Measurements from ENCODE around the gene ANXA8.
"Not testable (repeated sequence)": the region's sequence is repeated elsewhere in the genome, so short reads cannot be mapped to it uniquely, and the experiment has no call there.

The ANXA8 gene, protein sequence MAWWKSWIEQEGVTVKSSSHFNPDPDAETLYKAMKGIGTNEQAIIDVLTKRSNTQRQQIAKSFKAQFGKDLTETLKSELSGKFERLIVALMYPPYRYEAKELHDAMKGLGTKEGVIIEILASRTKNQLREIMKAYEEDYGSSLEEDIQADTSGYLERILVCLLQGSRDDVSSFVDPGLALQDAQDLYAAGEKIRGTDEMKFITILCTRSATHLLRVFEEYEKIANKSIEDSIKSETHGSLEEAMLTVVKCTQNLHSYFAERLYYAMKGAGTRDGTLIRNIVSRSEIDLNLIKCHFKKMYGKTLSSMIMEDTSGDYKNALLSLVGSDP

DNA sequence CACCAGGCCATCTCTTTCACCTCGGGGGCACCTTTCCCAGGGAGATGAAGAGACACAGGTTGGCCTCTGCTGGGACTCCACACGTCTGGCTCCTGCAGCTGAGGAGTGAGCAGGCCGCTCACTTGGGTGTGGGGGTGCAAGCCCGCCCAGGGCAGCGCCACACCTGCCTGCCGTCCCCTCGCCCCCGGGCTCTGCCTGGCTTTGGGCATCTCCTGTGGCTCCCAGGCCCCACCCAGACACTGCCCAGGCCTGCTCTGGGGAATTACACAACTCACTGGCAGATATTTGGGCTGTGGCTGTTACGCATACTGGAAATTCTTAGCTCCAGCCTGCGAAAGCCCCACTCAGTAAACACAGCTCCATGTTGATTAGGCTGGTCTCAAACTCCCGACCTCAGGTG, at the start of gene ANXA8:
Gene ANXA8 (minus strand): TSS at position 193 of the 400 bp plus-strand sequence. CDS start 182 bp downstream, at position 11.
- not testable (repeated sequence) for H3K27ac Mint-ChIP-seq; H3K4me1 Mint-ChIP-seq; H3K27me3 Mint-ChIP-seq; H3K4me3 Mint-ChIP-seq; DNase-seq (ENCODE audit: low spot score in 2 of 2); ATAC-seq (ENCODE audit: low read depth); H3K9me3 Mint-ChIP-seq; H3K36me3 Mint-ChIP-seq

DNA sequence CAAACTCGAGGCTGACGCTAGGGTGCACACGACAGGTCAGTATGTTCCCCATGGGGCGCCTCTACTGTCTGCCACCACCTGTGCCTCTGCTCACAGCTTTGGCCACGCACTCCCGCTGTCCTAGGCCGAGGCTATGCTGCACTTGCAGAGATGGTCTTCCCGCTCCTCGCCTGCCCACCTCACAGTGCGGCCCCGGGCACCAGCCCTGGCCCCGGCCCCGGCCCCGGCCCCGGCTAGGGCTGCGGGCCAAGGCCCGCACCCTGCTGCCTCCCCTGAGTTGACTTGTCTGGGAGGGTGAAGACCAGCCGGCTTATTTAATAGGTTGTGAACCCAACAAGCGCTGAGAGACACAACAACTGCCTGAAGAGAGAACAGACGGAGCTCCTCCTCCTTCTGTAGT, 39.6 kb upstream of the ANXA8 start, which contains the start of gene AGAP9:
Gene AGAP9 (minus strand): TSS at position 164 of the 400 bp plus-strand sequence. CDS start 112 bp downstream, at position 52.
- H3K4me3 Mint-ChIP-seq; DNase-seq (ENCODE audit: low spot score in 2 of 2); H3K27ac Mint-ChIP-seq; H3K27me3 Mint-ChIP-seq; H3K9me3 Mint-ChIP-seq; H3K4me1 Mint-ChIP-seq; H3K36me3 Mint-ChIP-seq; ATAC-seq (ENCODE audit: low read depth): not testable (repeated sequence)

DNA sequence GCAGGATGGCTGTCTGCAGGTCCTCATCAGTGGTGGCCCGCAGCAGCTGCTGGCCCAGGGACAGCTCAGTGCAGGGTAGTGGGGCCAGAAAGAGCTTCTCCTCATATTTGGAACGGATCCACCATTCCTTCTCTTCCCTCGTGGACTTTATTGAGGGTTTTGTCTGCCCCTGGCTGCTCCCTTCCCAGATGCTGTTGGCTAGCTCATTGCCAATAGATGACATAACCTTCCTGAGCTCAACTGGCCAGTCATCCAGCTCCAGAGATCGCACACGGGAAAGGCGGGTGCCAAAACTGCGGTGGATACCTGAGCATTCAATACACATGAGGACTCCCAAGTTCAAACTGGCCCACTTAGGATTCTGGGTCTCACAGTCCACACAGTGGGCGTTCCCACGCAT, 18.4 kb upstream of the ANXA8 start:
- H3K27ac Mint-ChIP-seq; ATAC-seq (ENCODE audit: low read depth); H3K27me3 Mint-ChIP-seq; H3K4me3 Mint-ChIP-seq; H3K9me3 Mint-ChIP-seq; DNase-seq (ENCODE audit: low spot score in 2 of 2); H3K36me3 Mint-ChIP-seq; H3K4me1 Mint-ChIP-seq: not testable (repeated sequence)

DNA sequence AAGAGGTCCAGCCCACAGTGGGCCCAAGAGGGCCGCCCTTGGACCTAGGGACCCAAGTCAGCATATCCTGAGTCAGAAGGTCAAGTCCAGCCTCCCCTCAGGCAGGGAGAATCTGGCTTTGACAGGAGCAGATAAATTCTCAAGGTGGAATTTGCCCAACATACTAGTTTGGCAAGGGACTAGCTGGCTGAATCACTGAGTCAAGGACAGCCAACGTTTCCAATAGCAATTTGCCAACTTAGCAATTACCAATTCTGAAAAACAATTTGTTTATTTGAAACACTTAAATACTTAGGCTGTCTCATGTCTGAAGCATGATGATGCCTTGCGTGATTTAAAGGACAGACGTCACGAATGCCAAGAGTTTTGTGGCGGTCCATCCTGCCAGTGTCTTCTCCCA, 10.3 kb upstream of the ANXA8 start:
- H3K27me3 Mint-ChIP-seq; ATAC-seq (ENCODE audit: low read depth); H3K36me3 Mint-ChIP-seq; H3K4me3 Mint-ChIP-seq; H3K27ac Mint-ChIP-seq; H3K9me3 Mint-ChIP-seq; H3K4me1 Mint-ChIP-seq; DNase-seq (ENCODE audit: low spot score in 2 of 2): not testable (repeated sequence)

DNA sequence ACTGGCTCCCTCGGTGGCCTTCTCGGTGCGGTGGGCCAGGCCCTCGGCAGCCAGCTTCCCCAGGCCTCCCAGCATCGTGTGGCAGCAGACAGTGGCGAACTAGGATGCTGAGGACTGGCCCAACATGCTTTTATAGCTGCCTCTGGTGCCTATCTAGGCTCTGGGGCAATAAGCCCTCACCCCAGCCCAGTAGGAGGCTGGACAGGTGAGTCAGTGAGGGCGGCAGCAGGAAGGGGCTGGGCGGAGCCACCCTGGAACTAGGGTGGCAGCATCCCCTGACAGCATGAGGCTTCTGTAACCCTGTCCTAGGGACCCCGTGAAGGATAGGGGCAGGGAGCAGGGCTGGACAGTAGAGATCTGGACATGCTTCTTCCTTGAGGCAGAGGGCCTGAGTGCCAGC, 7.7 kb upstream of the ANXA8 start, which contains the start of gene FAM25G:
Gene FAM25G (minus strand): TSS at position 101 of the 400 bp plus-strand sequence. CDS start 26 bp downstream, at position 75.
- not testable (repeated sequence) for H3K4me3 Mint-ChIP-seq; H3K36me3 Mint-ChIP-seq; DNase-seq (ENCODE audit: low spot score in 2 of 2); ATAC-seq (ENCODE audit: low read depth); H3K4me1 Mint-ChIP-seq; H3K27me3 Mint-ChIP-seq; H3K27ac Mint-ChIP-seq; H3K9me3 Mint-ChIP-seq

DNA sequence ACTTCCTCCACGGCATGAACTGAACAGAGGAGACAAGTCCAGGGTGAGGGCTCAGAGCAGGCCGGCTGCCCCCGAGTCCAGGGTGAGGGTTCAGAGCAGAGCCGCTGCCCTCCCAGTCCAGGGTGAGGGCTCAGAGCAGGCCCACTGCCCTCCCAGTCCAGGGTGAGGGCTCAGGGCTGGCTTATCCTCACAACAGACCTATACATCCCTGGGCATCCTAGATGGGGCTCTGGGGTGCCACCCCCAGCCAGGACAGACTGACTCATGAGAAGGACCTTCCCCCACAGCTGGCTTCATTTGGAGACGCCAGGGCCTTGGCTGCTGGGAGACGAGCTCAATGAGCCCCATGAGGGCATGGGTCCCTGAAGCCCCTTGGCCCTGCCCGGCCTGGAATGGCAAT, 5.7 kb upstream of the ANXA8 start:
- not testable (repeated sequence) for H3K27me3 Mint-ChIP-seq; H3K27ac Mint-ChIP-seq; ATAC-seq (ENCODE audit: low read depth); DNase-seq (ENCODE audit: low spot score in 2 of 2); H3K36me3 Mint-ChIP-seq; H3K4me3 Mint-ChIP-seq; H3K4me1 Mint-ChIP-seq; H3K9me3 Mint-ChIP-seq

DNA sequence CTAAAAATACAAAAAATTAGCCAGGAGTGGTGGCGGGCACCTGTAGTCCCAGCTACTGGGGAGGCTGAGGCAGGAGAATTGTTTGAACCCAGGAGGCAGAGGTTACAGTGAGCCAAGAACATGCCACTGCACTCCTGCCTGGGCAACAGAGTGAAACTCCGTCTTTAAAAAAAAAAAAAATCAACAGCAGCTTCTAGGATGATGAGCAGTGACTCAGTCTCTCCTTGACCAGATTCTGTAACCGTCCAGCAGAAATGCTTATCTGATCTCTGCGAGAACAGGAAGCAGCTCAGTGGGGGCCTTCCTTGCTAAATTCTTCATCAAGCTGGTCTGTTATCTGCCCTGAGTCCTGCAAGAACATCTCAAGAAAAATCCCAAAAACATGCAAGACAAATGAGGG, 2.0 kb upstream of the ANXA8 start:
- not testable (repeated sequence) for H3K27me3 Mint-ChIP-seq; ATAC-seq (ENCODE audit: low read depth); H3K4me1 Mint-ChIP-seq; DNase-seq (ENCODE audit: low spot score in 2 of 2); H3K36me3 Mint-ChIP-seq; H3K27ac Mint-ChIP-seq; H3K9me3 Mint-ChIP-seq; H3K4me3 Mint-ChIP-seq

DNA sequence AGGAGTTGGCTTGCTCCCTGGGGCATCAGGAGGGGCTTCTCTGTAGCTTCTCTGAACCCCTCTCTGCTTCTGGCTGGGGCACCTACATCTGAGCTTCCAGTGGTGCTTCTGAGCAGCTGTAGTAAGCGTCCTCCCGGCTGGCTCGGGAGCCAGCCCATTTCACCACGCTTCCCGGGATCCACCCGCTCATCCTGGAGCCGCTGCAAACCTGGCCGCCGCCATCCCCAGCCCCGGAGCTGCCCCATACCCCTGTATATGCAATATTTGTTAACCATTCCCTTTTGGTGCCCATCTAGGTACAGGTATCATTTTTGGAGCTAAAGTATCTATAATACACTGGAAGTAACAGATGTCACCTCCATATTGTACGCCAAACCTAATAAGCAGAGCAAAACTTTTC, 871 bp upstream of the ANXA8 start:
- not testable (repeated sequence) for H3K4me1 Mint-ChIP-seq; H3K36me3 Mint-ChIP-seq; H3K4me3 Mint-ChIP-seq; ATAC-seq (ENCODE audit: low read depth); H3K27me3 Mint-ChIP-seq; H3K9me3 Mint-ChIP-seq; H3K27ac Mint-ChIP-seq; DNase-seq (ENCODE audit: low spot score in 2 of 2)

DNA sequence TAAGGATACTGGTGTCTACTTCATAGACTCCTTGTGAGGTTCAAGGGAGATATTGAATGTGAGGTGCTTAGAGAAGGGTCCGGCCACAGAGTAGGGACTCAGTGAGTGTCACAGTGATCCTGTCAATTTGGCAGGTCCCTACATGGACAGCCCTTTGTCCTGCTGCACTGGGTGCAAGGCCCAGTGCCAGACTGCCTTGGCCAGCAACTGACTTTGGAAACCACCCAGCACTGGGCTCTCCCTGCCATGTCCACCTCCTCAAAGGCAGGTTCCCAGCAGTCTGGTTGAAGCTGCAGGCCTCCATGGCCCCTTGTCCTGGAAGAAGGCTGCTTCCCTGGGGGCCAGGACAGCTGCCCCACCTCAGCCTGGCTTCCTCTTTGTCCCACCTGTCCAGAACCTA, 1.5 kb downstream of the ANXA8 start:
- H3K27me3 Mint-ChIP-seq; ATAC-seq (ENCODE audit: low read depth); H3K36me3 Mint-ChIP-seq; H3K27ac Mint-ChIP-seq; H3K4me3 Mint-ChIP-seq; H3K9me3 Mint-ChIP-seq; H3K4me1 Mint-ChIP-seq; DNase-seq (ENCODE audit: low spot score in 2 of 2): not testable (repeated sequence)

DNA sequence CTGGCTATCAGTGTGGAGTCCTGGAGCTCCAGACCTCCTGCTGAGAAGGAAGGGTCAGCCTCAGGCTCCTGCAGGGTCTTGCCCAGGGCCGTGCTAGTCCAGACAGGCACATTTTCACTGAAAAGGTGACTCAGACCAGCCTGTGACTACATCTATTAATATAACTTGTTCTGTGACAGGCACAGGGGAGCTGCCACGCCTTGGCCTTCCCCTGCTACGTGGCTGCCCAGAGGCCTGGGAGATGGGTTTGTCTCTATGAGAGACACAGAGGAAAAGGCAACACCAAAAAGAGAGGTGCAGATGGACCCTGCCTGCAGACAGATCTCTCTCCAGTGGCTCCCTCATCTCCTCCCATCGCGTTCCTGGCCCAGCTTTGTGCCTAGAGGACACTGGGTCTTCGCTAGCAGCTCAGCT, 2.1 kb downstream of the ANXA8 start:
- H3K4me3 Mint-ChIP-seq, result not testable (repeated sequence)

DNA sequence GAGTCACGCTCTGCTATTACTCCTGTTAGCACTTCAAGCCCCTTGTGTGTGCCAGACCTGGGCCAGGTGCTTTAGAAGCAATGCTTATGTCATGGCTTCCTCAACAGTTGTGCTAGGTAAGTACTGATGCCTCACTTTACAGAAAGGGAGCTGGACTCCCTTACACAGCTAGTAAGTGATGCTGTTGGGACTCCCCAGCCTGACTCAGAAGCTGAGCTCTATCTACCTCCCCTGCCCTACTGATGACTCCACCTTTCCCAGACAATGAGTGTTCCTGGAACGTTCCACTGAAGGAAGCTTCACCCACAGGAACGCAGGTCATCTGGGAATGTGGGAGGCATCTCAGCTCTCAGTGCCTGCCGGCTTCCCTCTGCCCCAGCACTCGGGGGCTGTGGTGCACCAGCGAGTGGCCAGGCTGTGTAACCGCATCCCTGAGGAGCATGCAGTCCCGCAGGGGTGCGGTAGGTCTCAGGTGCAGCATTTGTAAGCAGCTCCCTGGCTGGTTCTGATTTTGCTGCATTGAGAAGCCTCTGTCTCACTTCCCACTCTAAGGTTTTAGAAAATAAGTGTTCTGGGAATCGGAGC, 2.6 kb downstream of the ANXA8 start:
- not testable (repeated sequence) for H3K27ac Mint-ChIP-seq; ATAC-seq (ENCODE audit: low read depth); H3K36me3 Mint-ChIP-seq; H3K9me3 Mint-ChIP-seq; H3K4me1 Mint-ChIP-seq; H3K27me3 Mint-ChIP-seq; DNase-seq (ENCODE audit: low spot score in 2 of 2); H3K4me3 Mint-ChIP-seq

More for the DNA sequence above, 2.1 kb downstream of the ANXA8 start:
- H3K36me3 Mint-ChIP-seq; DNase-seq (ENCODE audit: low spot score in 2 of 2); H3K27ac Mint-ChIP-seq; ATAC-seq (ENCODE audit: low read depth); H3K9me3 Mint-ChIP-seq; H3K27me3 Mint-ChIP-seq; H3K4me1 Mint-ChIP-seq: not testable (repeated sequence)

DNA sequence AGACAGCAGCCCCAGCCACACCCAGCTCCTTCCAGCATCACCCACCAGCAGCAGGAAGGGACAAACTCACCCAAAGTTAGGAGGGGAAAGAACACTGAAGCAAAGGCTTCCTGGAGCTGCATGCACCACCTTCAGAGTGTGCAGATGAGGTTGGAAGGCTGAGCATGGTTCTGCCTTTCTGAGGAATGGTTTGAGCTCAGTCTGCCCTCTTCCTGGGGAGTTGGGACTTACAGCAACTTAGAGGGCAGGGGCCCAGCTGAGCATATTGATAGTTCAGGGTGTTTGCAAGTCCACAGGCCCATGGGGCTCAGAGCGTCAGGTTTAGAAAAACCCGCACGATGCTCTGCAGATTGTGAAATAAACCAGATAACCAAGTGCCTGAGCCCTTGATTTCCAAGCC, 3.8 kb downstream of the ANXA8 start:
- not testable (repeated sequence) for H3K9me3 Mint-ChIP-seq; DNase-seq (ENCODE audit: low spot score in 2 of 2); H3K27me3 Mint-ChIP-seq; H3K4me3 Mint-ChIP-seq; H3K4me1 Mint-ChIP-seq; H3K27ac Mint-ChIP-seq; ATAC-seq (ENCODE audit: low read depth); H3K36me3 Mint-ChIP-seq

DNA sequence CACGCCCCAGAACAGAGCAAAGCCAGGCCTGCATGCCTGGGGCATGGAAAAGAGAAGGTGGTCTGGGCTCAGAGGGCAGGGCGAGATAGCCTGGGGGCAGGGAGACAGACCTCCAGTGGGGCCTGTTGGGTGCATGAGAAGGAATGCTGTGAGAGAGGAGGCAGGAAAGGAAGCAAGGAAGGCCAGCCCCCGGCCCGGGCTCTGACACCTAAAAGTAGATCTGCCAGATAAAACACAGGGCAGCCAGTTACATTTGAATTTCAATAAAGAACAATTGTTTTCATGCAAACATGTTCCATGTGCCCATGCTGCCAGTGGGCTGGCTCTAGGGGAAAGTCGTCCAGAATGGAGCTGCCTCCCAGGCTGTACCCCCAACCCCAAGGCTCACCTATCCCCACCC, 5.8 kb downstream of the ANXA8 start:
- not testable (repeated sequence) for H3K9me3 Mint-ChIP-seq; H3K4me3 Mint-ChIP-seq; ATAC-seq (ENCODE audit: low read depth); H3K36me3 Mint-ChIP-seq; H3K27me3 Mint-ChIP-seq; H3K27ac Mint-ChIP-seq; H3K4me1 Mint-ChIP-seq; DNase-seq (ENCODE audit: low spot score in 2 of 2)

DNA sequence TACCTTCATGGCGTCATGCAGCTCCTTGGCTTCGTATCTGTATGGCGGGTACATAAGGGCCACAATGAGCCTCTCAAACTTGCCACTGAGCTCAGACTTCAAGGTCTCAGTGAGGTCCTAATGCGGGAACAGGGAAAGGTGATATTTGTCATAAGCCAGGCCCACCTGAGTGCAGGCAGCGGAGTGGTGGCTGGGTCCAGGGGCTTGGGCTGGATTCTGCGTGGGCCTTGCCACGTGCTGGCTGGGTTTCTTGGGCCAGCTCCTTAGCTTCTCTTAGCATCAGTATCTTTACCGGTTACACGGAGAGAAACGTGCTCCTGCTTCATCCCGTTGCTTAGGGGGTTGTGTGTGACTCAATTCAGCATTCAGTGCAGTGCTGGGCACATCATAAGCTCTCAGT, 6.8 kb downstream of the ANXA8 start:
- DNase-seq (ENCODE audit: low spot score in 2 of 2); H3K9me3 Mint-ChIP-seq; H3K4me1 Mint-ChIP-seq; H3K27me3 Mint-ChIP-seq; H3K36me3 Mint-ChIP-seq; H3K27ac Mint-ChIP-seq; ATAC-seq (ENCODE audit: low read depth); H3K4me3 Mint-ChIP-seq: not testable (repeated sequence)

DNA sequence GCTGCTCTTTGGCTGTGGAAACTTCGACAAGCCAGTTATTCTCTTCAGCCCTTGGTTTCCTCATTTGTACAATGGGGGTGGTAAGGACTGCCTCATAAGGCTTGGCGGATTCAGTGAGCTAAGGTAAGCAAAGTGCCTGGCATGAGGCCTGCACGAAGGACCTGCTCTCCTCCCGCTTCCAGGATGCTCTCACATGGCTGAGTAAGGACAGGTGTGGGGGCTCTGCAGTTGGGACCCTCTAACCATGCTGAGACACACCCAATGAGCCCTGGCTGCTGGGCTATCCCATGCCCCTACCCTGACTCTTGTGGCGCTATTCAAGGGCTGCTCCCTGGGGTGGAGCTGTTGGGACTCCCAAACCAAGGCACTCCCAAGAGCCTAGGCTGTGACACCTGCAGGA, 8.8 kb downstream of the ANXA8 start:
- H3K27me3 Mint-ChIP-seq; H3K36me3 Mint-ChIP-seq; DNase-seq (ENCODE audit: low spot score in 2 of 2); H3K4me1 Mint-ChIP-seq; H3K27ac Mint-ChIP-seq; ATAC-seq (ENCODE audit: low read depth); H3K4me3 Mint-ChIP-seq; H3K9me3 Mint-ChIP-seq: not testable (repeated sequence)
